OCI-LY1 (cell line): ENCODE data around the gene CLSTN2.

Source experiments
- H2AFZ ChIP-seq: fragments of 200-600 bp; sonication (generic), shearing (Covaris generic); 2 replicates; pipeline ENCODE4 v1.6.0; 2014; ENCODE audit warnings: antibody characterized with exemption, mild to moderate bottlenecking, low read length
- H3F3A ChIP-seq: fragments of 200-600 bp; sonication (generic), shearing (Covaris generic); 2 replicates; pipeline ENCODE4 v1.6.0; 2014; ENCODE audit warnings: mild to moderate bottlenecking, antibody characterized with exemption, low read length, moderate library complexity; ENCODE audit not compliant: insufficient read depth
- H3K27ac ChIP-seq: fragments of 200-600 bp; sonication (generic); 2 replicates; pipeline ENCODE4 v1.5.1; 2014; ENCODE audit warnings: low read length, mixed run types, mild to moderate bottlenecking, low read depth; ENCODE audit not compliant: poor library complexity, severe bottlenecking
- H3K27me3 ChIP-seq: fragments of 200-600 bp; sonication (generic); 2 replicates; pipeline ENCODE4 v1.6.0; 2014; ENCODE audit warnings: antibody characterized with exemption, mild to moderate bottlenecking, low read length, moderate library complexity; ENCODE audit not compliant: insufficient read depth
- H3K36me3 ChIP-seq: fragments of 200-600 bp; sonication (generic); 2 replicates; pipeline ENCODE4 v1.6.1; 2014; ENCODE audit warnings: mild to moderate bottlenecking, antibody characterized with exemption, low read length, moderate library complexity, mixed read lengths; ENCODE audit not compliant: insufficient read depth
- H3K4me1 ChIP-seq: fragments of 200-600 bp; sonication (generic); 2 replicates; pipeline ENCODE4 v1.5.1; 2014; ENCODE audit warnings: mild to moderate bottlenecking, low read length, moderate library complexity; ENCODE audit not compliant: insufficient read depth, severe bottlenecking
- H3K4me2 ChIP-seq: fragments of 200-600 bp; sonication (generic), shearing (Covaris generic); 2 replicates; pipeline ENCODE4 v1.6.1; 2014; ENCODE audit warnings: low read length
- H3K4me3 ChIP-seq: fragments of 200-600 bp; sonication (generic); 2 replicates; pipeline ENCODE4 v1.5.1; 2014; ENCODE audit warnings: low read length, low read depth, mild to moderate bottlenecking, mixed read lengths; ENCODE audit not compliant: poor library complexity, severe bottlenecking
- H3K79me2 ChIP-seq: fragments of 200-600 bp; shearing (Covaris generic); 2 replicates; pipeline ENCODE4 v1.6.1; 2016; ENCODE audit warnings: mixed run types, low read length, mixed read lengths; ENCODE audit not compliant: insufficient read depth
- H3K9ac ChIP-seq: fragments of 200-600 bp; sonication (generic), shearing (Covaris generic); 2 replicates; pipeline ENCODE4 v1.6.1; 2014; ENCODE audit warnings: mild to moderate bottlenecking, low read length, mixed read lengths
- H3K9me2 ChIP-seq: fragments of 200-600 bp; sonication (generic), shearing (Covaris generic); 2 replicates; pipeline ENCODE4 v1.6.1; 2014; ENCODE audit warnings: low read depth, mild to moderate bottlenecking, low read length, mixed read lengths
- H3K9me3 ChIP-seq: fragments of 200-600 bp; shearing (Covaris generic); 2 replicates; pipeline ENCODE4 v1.6.1; 2014; ENCODE audit warnings: low read length, mixed read lengths
- H4K20me1 ChIP-seq: fragments of 200-600 bp; sonication (generic), shearing (Covaris generic); 2 replicates; pipeline ENCODE4 v1.6.0; 2016; ENCODE audit warnings: mild to moderate bottlenecking, low read length; ENCODE audit not compliant: insufficient read depth
- CTCF ChIP-seq: fragments of 200-600 bp; sonication (generic), shearing (Covaris generic); IDR thresholded peaks from 2 replicates; pipeline ENCODE4 v1.5.1; 2017; ENCODE audit warnings: mild to moderate bottlenecking, antibody characterized with exemption, low read length, moderate library complexity, mixed read lengths
- EZH2 ChIP-seq: fragments of 200-600 bp; sonication (generic), shearing (Covaris generic); IDR thresholded peaks from 2 replicates; pipeline ENCODE4 v1.8.0; 2017; ENCODE audit warnings: borderline replicate concordance, mixed run types, mild to moderate bottlenecking, antibody characterized with exemption, low read length, moderate library complexity, mixed read lengths

Gene CLSTN2

GRCh38 chr3:140399871-140400270, 464.9 kb downstream of the CLSTN2 start:
- H3K4me1 ChIP-seq = no peaks in the 10 kb centered on the region
- no peak for TF ChIP-seq EZH2
- TF ChIP-seq CTCF = no peak
- no peaks in the 10 kb centered on the region for H3K36me3 ChIP-seq
- no peaks in the 10 kb centered on the region for H3K9me2 ChIP-seq
- H3K9me3 ChIP-seq = no peaks in the 10 kb centered on the region
- no peak overlapping the region for H3K9ac ChIP-seq
- no peaks in the 10 kb centered on the region for H3K27me3 ChIP-seq
- no peaks in the 10 kb centered on the region for H3K79me2 ChIP-seq
- H3K4me2 ChIP-seq = no peak overlapping the region
- no peaks in the 10 kb centered on the region for H4K20me1 ChIP-seq
- no peaks in the 10 kb centered on the region for H3F3A ChIP-seq
- H3K4me3 ChIP-seq = no peak overlapping the region
- no peak overlapping the region for H2AFZ ChIP-seq
- no peak overlapping the region for H3K27ac ChIP-seq

GRCh38 chr3:140403079-140403478, 468.1 kb downstream of the CLSTN2 start:
- Histone ChIP-seq H2AFZ (no peak overlapping the region), H4K20me1 (no peaks in the 10 kb centered on the region), H3K27me3 (no peaks in the 10 kb centered on the region), H3K9me3 (no peaks in the 10 kb centered on the region), H3K27ac (no peak overlapping the region), H3K4me1 (no peaks in the 10 kb centered on the region), H3K4me3 (no peak overlapping the region), H3F3A (no peaks in the 10 kb centered on the region), H3K4me2 (no peak overlapping the region), H3K9ac (no peak overlapping the region), H3K36me3 (no peaks in the 10 kb centered on the region), H3K9me2 (no peaks in the 10 kb centered on the region), H3K79me2 (no peaks in the 10 kb centered on the region)
- TF ChIP-seq CTCF (no peak), EZH2 (no peak)

GRCh38 chr3:140403608-140404007, 468.6 kb downstream of the CLSTN2 start:
- Histone ChIP-seq H3K4me1 (no peaks in the 10 kb centered on the region), H3K9me2 (no peaks in the 10 kb centered on the region), H3K27me3 (no peaks in the 10 kb centered on the region), H3K79me2 (no peaks in the 10 kb centered on the region), H3K36me3 (no peaks in the 10 kb centered on the region), H3F3A (no peaks in the 10 kb centered on the region), H3K9ac (no peak overlapping the region), H4K20me1 (no peaks in the 10 kb centered on the region), H3K4me2 (no peak overlapping the region), H3K4me3 (no peak overlapping the region), H3K9me3 (no peaks in the 10 kb centered on the region), H3K27ac (no peak overlapping the region), H2AFZ (no peak overlapping the region)
- TF ChIP-seq EZH2 (no peak), CTCF (no peak)
